IPS-20b (cell line): ENCODE measurements around the gene PIP5K1C.

ENCODE experiments used
- H3K27ac ChIP-seq: one replicate; pipeline ENCODE4 v1.5.1; 2013; ENCODE audit warnings: low read length
- H3K27me3 ChIP-seq: 2 replicates; pipeline ENCODE4 v1.6.1; 2013; ENCODE audit warnings: mild to moderate bottlenecking, low read length, inconsistent platforms; ENCODE audit not compliant: insufficient read depth
- H3K36me3 ChIP-seq: 2 replicates; pipeline ENCODE4 v1.6.1; 2013; ENCODE audit warnings: low read depth, mild to moderate bottlenecking, inconsistent platforms, low read length, moderate library complexity; ENCODE audit not compliant: insufficient read depth
- H3K4me1 ChIP-seq: 2 replicates; pipeline ENCODE4 v1.6.1; 2013; ENCODE audit warnings: mild to moderate bottlenecking, control low read depth, inconsistent platforms, low read length, moderate library complexity; ENCODE audit not compliant: insufficient read depth
- H3K4me3 ChIP-seq: 2 replicates; pipeline ENCODE4 v1.5.1; 2013; ENCODE audit warnings: mild to moderate bottlenecking, low read length, inconsistent platforms
- H3K9ac ChIP-seq: 2 replicates; pipeline ENCODE4 v1.6.1; 2013; ENCODE audit warnings: low read depth, mild to moderate bottlenecking, inconsistent platforms, low read length, moderate library complexity
- H3K9me3 ChIP-seq: 2 replicates; pipeline ENCODE4 v1.6.1; 2013; ENCODE audit warnings: mild to moderate bottlenecking, low read depth, low read length, inconsistent platforms; ENCODE audit not compliant: insufficient read depth

Gene PIP5K1C, protein sequence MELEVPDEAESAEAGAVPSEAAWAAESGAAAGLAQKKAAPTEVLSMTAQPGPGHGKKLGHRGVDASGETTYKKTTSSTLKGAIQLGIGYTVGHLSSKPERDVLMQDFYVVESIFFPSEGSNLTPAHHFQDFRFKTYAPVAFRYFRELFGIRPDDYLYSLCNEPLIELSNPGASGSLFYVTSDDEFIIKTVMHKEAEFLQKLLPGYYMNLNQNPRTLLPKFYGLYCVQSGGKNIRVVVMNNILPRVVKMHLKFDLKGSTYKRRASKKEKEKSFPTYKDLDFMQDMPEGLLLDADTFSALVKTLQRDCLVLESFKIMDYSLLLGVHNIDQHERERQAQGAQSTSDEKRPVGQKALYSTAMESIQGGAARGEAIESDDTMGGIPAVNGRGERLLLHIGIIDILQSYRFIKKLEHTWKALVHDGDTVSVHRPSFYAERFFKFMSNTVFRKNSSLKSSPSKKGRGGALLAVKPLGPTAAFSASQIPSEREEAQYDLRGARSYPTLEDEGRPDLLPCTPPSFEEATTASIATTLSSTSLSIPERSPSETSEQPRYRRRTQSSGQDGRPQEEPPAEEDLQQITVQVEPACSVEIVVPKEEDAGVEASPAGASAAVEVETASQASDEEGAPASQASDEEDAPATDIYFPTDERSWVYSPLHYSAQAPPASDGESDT

DNA sequence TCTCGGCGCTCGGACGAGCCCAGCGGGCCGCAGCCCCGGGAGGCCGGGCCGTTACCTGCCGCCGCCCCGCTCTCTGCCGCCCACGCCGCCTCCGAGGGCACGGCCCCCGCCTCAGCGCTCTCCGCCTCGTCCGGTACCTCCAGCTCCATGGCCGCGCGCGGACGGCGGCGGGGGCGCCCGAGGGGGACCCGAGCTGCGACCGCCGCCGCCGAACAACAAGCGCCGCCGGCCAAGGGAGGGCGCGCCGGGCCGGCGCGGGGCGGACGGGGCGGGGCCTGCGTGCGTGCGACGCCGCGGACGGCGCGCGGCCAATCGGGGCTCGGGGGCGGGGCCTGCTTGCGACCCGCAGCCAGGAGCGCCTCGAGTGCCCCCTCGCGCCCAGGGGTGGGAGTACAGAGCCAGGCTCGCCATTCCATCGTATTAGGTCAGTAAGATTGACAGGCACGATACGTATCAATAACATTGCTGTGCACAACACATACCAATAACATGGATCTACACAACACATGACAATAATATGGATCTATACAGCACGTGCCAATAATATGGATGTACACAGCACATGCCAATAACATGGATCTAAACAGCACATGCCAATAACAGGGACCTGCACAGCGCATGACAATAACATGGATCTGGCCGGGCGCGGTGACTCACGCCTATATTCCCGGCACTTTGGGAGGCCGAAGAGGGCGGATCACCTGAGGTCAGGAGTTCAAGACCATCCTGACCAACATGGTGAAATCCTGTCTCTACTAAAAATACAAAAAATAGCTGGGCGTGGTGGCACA is at the start of gene PIP5K1C:
TSS of gene PIP5K1C (minus strand) at position 227 of the 791 bp plus-strand sequence. CDS start at position 149, 78 bp downstream.
- Histone ChIP-seq H3K4me3 (peak within 1 kb of the TSS; percentile 73), H3K27me3 (no peaks in the 10 kb centered on the region), H3K9me3 (no peaks in the 10 kb centered on the region), H3K9ac (peak within 1 kb of the TSS; percentile 72; the same call in 1 of the 2 replicates), H3K36me3 (no peaks in the 10 kb centered on the region), H3K4me1 (no peaks in the 10 kb centered on the region), H3K27ac (no peak within 1 kb of the TSS)

DNA sequence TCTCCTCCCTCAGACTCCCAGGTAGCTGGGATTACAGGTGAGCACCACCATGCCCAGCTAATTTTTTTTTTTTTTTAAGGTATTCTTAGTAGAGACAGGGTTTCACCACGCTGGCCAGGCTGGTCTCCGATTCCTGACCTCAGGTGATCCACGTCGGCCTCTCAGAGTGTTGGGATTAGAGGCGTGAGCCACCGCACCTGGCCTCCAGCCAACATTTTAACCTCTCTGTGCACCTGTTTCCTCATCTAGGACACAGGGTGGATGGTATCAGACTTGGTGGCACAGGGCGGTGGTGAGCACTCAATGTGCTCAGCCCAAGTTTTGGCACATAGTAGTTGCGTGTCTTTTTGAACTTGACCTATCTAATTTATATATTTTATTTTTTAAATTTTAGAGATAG is 48.7 kb upstream of the PIP5K1C start:
- no peak overlapping the region for H3K4me3 ChIP-seq
- no peaks in the 10 kb centered on the region for H3K9me3 ChIP-seq
- H3K4me1 ChIP-seq: no peaks in the 10 kb centered on the region
- no peak overlapping the region for H3K9ac ChIP-seq
- H3K27me3 ChIP-seq: no peaks in the 10 kb centered on the region
- H3K36me3 ChIP-seq: peaks cover 19% of the 10 kb centered on the region
- H3K27ac ChIP-seq: no peak overlapping the region

DNA sequence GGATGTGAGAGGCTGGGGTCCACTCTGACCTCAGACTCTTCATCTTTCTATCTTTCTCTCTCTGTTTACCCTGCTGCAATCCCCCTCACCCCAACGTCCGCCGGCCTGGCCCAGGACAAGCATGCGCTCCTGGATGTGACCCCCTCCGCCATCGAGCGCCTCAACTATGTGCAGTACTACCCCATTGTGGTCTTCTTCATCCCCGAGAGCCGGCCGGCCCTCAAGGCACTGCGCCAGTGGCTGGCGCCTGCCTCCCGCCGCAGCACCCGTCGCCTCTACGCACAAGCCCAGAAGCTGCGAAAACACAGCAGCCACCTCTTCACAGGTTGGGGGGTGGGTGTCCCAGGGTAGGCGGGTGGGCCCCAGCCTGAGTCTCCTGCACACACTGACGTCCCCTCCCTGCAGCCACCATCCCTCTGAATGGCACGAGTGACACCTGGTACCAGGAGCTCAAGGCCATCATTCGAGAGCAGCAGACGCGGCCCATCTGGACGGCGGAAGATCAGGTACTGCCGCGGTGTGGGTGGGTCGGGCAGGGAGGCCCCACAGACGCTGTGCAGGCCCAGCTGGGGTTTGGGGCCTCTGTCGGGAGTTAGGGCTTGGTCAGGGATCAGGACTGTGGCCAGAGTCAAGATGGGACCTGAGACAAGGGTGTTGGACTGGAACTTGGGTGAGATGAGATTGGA is 46.2 kb upstream of the PIP5K1C start:
- no peak overlapping the region for H3K27ac ChIP-seq
- no peak overlapping the region for H3K4me3 ChIP-seq
- H3K9ac ChIP-seq: no peak overlapping the region
- no peaks in the 10 kb centered on the region for H3K9me3 ChIP-seq
- peaks cover 10% of the 10 kb centered on the region; the same call in 1 of the 2 replicates for H3K36me3 ChIP-seq
- H3K27me3 ChIP-seq: no peaks in the 10 kb centered on the region
- no peaks in the 10 kb centered on the region for H3K4me1 ChIP-seq

DNA sequence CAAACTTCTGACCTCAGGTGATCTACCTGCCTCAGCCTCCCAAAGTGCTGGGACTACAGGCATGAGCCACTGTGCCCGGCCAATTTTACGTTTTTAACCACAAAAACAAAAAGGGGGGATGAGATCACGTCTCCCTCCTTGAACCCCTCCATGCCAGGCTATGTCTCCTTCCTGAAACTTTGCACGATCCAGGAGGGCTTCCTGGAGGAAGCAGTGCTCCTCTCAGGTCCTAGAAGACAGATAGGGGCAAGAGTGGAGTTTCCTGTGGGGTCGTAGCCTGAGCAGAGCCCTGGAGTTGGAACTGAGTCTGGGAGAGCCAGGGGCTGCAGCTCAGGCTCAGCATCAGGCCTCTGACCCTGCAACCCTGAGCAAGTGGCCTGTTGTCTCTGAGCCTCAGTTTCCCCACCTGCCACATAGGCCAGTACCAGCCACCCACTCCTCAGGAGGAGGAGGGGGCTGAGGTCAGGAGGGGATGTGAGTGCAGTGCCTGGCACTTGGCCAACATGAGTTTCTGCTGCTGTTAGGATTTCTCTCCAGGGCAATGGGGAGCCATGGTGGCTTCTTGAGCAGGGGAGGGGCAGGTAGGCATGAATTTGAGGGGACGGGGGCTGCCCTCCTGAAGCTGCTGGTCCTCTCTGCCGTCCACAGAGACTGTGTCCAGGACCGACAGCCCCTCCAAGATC is 45.2 kb upstream of the PIP5K1C start:
- Histone ChIP-seq H3K27me3 (no peaks in the 10 kb centered on the region), H3K9me3 (no peaks in the 10 kb centered on the region), H3K4me3 (no peak overlapping the region), H3K36me3 (peaks cover 6% of the 10 kb centered on the region; the same call in 1 of the 2 replicates), H3K27ac (no peak overlapping the region), H3K4me1 (no peaks in the 10 kb centered on the region), H3K9ac (no peak overlapping the region)

DNA sequence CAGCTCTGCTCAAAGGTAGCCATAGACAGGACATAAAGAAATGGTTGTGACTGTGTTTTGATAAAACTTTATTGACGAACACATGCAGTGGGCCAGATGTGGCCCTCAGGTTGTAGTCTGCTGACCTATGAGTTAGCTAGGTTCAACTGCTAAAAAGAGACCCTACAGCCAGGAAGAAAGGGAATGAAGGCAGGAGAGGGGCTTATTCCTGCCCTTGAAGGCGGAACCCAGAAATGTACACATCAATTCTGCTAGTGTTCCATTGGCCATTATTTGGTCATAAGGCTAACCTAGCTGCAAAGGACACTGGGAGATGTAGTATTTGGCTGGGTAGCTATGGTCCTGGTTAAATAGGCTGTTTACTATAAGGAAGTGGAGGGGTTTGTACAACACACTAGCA is 43.2 kb upstream of the PIP5K1C start:
- Histone ChIP-seq H3K36me3 (no peaks in the 10 kb centered on the region), H3K27me3 (no peaks in the 10 kb centered on the region)

DNA sequence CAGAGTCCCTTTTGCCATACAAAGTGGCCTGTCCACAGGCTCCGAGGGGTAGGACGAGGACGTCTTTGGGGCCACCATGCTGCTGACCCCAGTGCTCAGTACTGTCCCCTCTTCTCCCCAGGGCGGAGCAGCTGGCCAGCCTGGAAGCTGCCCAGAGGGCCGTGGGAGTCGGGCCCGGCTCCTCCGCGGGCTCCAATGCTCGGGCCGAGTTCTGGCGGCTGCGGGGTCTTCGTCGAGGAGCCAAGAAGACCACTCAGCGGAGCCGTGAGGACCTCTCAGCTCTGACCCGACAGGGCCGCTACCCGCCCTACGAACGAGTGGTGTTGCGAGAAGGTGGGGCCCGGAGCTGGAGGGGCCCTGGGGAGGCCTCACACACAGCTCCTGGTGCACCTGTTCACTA is 40.2 kb upstream of the PIP5K1C start:
- H3K27ac ChIP-seq: no peak overlapping the region
- H3K9me3 ChIP-seq: no peaks in the 10 kb centered on the region
- no peaks in the 10 kb centered on the region for H3K4me1 ChIP-seq
- H3K4me3 ChIP-seq: no peak overlapping the region
- H3K36me3 ChIP-seq: no peaks in the 10 kb centered on the region; the same call in 1 of the 2 replicates
- H3K27me3 ChIP-seq: no peaks in the 10 kb centered on the region
- H3K9ac ChIP-seq: no peak overlapping the region

More for the DNA sequence above, 43.2 kb upstream of the PIP5K1C start:
- H3K4me1 ChIP-seq: no peaks in the 10 kb centered on the region
- H3K9me3 ChIP-seq: no peaks in the 10 kb centered on the region
- no peak overlapping the region for H3K9ac ChIP-seq
- no peak overlapping the region for H3K27ac ChIP-seq
- no peak overlapping the region for H3K4me3 ChIP-seq

DNA sequence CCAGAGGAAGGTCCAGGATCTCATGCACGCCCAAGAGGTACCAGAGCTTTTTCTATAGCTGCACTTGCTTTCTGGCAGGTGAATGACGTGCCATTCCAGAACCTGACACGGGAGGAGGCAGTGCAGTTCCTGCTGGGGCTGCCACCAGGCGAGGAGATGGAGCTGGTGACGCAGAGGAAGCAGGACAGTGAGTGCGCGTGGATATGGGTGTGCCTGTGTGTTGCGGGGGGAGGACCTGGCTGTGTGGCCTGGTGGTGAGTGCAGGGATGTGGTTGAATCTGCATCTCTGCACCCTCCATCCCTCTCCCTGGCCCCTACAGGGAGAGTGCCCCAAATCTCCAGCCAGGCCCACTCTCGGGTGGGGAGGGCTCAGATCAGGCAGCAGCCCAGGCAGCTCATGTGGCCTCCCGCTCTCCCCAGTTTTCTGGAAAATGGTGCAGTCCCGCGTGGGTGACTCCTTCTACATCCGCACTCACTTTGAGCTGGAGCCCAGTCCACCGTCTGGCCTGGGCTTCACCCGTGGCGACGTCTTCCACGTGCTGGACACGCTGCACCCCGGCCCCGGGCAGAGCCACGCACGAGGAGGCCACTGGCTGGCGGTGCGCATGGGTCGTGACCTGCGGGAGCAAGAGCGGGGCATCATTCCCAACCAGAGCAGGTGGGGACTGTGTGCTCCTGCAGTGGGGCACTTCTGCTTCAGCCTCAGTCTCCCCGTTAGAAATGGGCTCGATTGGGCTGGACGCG is 38.4 kb upstream of the PIP5K1C start:
- Histone ChIP-seq H3K9ac (no peak overlapping the region), H3K36me3 (no peaks in the 10 kb centered on the region; the same call in 1 of the 2 replicates), H3K27me3 (no peaks in the 10 kb centered on the region), H3K4me1 (no peaks in the 10 kb centered on the region), H3K9me3 (no peaks in the 10 kb centered on the region), H3K4me3 (no peak overlapping the region), H3K27ac (no peak overlapping the region)

DNA sequence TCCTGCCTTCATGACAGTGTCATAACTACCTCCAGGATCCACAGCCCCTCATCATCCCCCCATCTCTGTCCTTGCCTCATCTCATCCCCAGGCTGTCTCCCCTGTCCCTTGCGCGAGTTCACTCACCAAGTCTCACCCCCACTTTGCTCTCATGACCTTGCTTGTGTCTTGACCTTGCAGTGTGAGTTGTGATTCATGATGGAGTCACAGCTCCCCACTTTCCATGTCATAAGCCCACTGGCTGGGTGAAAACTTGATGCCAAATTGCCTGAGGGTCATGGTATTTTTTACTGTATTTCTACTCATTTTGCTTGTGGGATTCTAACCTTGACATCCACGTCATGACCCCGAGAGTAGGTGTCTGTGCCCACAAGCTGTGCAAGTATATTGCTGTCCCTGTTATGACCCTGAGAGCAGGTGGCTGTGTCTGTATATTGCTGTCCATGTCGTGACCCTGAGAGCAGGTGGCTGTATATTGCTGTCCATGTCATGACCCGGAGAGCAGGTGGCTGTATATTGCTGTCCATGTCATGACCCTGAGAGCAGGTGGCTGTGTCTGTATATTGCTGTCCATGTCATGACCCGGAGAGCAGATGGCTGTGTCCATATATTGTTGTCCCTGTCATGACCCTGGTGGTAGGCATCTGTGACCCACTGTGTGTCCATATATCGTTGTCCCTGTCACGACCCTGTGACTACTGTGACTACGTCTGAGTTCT is 37.4 kb upstream of the PIP5K1C start:
- no peaks in the 10 kb centered on the region; the same call in 1 of the 2 replicates for H3K36me3 ChIP-seq
- H3K9ac ChIP-seq: no peak overlapping the region
- H3K9me3 ChIP-seq: no peaks in the 10 kb centered on the region

DNA sequence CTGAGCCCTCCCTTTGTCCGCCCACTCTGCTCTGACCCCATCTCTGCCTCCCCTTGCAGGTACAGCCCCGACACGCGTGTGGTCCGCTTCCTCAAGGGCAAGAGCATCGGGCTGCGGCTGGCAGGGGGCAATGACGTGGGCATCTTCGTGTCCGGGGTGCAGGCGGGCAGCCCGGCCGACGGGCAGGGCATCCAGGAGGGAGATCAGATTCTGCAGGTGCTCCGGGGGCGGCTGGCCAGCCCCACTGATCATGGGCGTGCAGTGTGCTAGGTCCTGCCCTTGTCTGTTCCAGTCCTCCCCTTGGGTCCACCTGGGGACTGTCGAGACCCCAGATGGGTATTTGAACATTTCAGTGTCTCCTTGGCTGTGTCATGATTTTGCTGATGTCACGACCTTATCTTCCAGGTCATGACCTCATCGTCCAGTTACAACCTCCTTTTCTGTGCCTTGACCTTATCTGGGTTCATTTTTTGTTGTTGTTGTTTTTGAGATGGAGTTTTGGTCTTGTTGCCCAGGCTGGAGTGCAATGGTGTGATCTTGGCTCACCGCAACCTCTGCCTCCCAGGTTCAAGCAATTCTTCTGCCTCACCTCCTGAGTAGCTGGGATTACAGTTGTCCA is 35.9 kb upstream of the PIP5K1C start:
- Histone ChIP-seq H3K27ac (no peak overlapping the region), H3K4me1 (no peaks in the 10 kb centered on the region), H3K9ac (no peak overlapping the region), H3K9me3 (no peaks in the 10 kb centered on the region), H3K4me3 (no peak overlapping the region), H3K27me3 (no peaks in the 10 kb centered on the region), H3K36me3 (no peaks in the 10 kb centered on the region; the same call in 1 of the 2 replicates)

More for the DNA sequence above, 37.4 kb upstream of the PIP5K1C start:
- no peak overlapping the region for H3K27ac ChIP-seq
- H3K27me3 ChIP-seq: no peaks in the 10 kb centered on the region
- no peak overlapping the region for H3K4me3 ChIP-seq
- H3K4me1 ChIP-seq: no peaks in the 10 kb centered on the region

DNA sequence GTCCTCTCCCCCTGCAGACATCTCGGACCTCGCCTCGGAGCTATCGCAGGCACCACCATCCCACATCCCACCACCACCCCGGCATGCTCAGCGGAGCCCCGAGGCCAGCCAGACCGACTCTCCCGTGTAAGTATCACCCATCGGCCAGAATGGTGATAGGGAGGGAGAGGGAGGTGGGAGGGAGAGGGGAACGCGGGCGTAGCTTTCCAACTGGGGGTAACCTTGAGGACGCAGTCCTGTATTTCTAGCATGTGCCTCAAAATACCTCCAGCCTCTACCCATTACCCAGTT is 34.0 kb upstream of the PIP5K1C start:
- H3K4me3 ChIP-seq: no peak overlapping the region
- H3K36me3 ChIP-seq: no peaks in the 10 kb centered on the region; the same call in 1 of the 2 replicates
- H3K4me1 ChIP-seq: no peaks in the 10 kb centered on the region
- H3K27me3 ChIP-seq: no peaks in the 10 kb centered on the region
- no peak overlapping the region for H3K27ac ChIP-seq
- no peak overlapping the region for H3K9ac ChIP-seq
- H3K9me3 ChIP-seq: no peaks in the 10 kb centered on the region
